ENCODE measurements around the gene C7orf25.

C7orf25 gene

GRCh38 chr7:42911454-42912447 is at the start of gene C7orf25:
Gene C7orf25, minus strand, starts transcription at chr7:42912070. Its CDS starts 1,170 bp downstream, at chr7:42910900.
- Mint-ChIP-seq H3K27ac (peak within 1 kb of the TSS; percentile 88), H3K9me3 (no peaks in the 10 kb centered on the region), H3K4me3 (peak within 1 kb of the TSS; percentile 80), H3K4me1 (peaks cover 46% of the 10 kb centered on the region), H3K36me3 (peaks cover 28% of the 10 kb centered on the region)
- ATAC-seq (peak; percentile 95), DNase-seq (ENCODE audit: low spot score in 2 of 2) (peak; percentile 87 to 97)

GRCh38 chr7:42961170-42961569 is 49.3 kb upstream of the C7orf25 start:
- DNase-seq (ENCODE audit: low spot score in 2 of 2) = no peak
- H3K36me3 Mint-ChIP-seq = no peaks in the 10 kb centered on the region
- H3K4me3 Mint-ChIP-seq = no peak overlapping the region
- H3K4me1 Mint-ChIP-seq = peaks cover 10% of the 10 kb centered on the region
- ATAC-seq = no peak
- H3K9me3 Mint-ChIP-seq = peaks cover 4% of the 10 kb centered on the region
- no peak overlapping the region for H3K27ac Mint-ChIP-seq

DNA sequence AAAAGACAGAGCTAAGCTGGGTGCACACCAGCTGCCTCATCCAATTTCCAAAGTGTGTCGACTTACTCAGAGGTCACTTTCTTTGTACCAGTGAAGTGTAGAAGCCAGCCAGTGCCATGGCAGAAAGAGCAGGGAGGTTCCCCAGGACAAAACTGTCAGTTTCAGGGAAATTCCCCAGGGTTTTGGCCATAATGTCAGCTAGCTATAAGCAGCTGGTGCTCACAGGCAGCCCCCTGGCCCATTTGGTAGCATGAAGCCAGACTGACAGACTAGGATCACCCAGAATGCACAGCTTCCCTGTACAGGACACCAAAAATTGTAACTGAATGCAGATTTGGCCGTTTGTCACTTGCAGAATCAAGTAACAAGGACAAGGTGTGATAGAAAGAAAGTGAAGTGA is 48.9 kb upstream of the C7orf25 start:
- Mint-ChIP-seq H3K27ac (no peak overlapping the region), H3K4me3 (no peak overlapping the region), H3K4me1 (peaks cover 10% of the 10 kb centered on the region), H3K36me3 (no peaks in the 10 kb centered on the region), H3K9me3 (peaks cover 4% of the 10 kb centered on the region)
- ATAC-seq (no peak), DNase-seq (ENCODE audit: low spot score in 2 of 2) (no peak)

- H3K9me3 Mint-ChIP-seq = peaks cover 4% of the 10 kb centered on the region
- H3K4me1 Mint-ChIP-seq = no peaks in the 10 kb centered on the region
- H3K4me3 Mint-ChIP-seq = no peak overlapping the region
- no peak for ATAC-seq
- no peak for DNase-seq (ENCODE audit: low spot score in 2 of 2)
- no peak overlapping the region for H3K27ac Mint-ChIP-seq
- no peaks in the 10 kb centered on the region for H3K36me3 Mint-ChIP-seq
Observed at GRCh38 chr7:42959549-42959948, 47.7 kb upstream of the C7orf25 start.

DNA sequence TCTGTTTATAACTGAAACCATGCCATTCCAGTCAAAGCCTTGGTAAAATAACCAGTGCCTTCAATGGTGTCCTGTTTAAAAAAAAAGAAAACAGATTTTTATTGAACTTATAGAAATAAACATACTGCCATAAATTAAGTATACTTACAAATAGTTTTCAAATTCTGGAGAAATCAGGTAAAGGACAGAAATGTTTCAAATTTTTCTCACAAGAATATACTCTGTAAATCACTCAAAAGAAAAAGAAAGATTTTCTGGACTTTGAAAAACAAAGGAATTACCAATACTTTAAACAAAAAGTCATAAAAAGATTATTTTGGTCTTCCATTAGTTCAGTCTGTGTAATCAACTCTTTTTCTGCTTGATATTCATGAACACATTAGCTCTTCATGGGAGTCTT is 44.2 kb upstream of the C7orf25 start:
- DNase-seq (ENCODE audit: low spot score in 2 of 2) (no peak), ATAC-seq (no peak)
- Mint-ChIP-seq H3K4me1 (no peaks in the 10 kb centered on the region), H3K36me3 (no peaks in the 10 kb centered on the region), H3K27ac (no peak overlapping the region), H3K9me3 (peaks cover 4% of the 10 kb centered on the region), H3K4me3 (no peak overlapping the region)

- no peaks in the 10 kb centered on the region for H3K4me1 Mint-ChIP-seq
- ATAC-seq = no peak
Observed at GRCh38 chr7:42953994-42954393, 42.1 kb upstream of the C7orf25 start.

DNA sequence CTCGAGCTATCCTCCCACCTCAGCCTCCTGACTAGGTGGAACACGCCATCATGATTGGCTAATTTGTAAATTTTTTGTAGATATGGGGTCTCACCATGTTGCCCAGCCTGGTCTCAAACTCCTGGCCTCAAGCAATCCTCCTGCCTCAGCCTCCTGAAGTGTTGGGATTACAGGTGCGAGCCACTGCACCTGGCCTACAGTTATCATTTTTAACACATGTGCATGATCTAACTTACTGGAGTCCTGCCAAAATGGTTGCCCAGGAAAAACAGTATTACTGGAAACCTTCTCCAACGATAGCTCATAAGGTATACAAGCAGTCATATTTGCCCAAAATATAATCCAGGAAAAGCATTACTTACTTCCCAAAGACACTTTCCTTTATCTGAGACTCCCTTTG is 40.5 kb upstream of the C7orf25 start:
- DNase-seq (ENCODE audit: low spot score in 2 of 2) (no peak), ATAC-seq (no peak)
- no peaks in the 10 kb centered on the region for H3K4me1 Mint-ChIP-seq
- H3K9me3 Mint-ChIP-seq = peaks cover 2% of the 10 kb centered on the region
- H3K36me3 Mint-ChIP-seq = no peaks in the 10 kb centered on the region
- H3K4me3 Mint-ChIP-seq = no peak overlapping the region
- H3K27ac Mint-ChIP-seq = no peak overlapping the region

More at GRCh38 chr7:42953994-42954393, 42.1 kb upstream of the C7orf25 start:
- Mint-ChIP-seq H3K36me3 (no peaks in the 10 kb centered on the region), H3K27ac (no peak overlapping the region), H3K9me3 (peaks cover 4% of the 10 kb centered on the region), H3K4me3 (no peak overlapping the region)
- DNase-seq (ENCODE audit: low spot score in 2 of 2) = no peak

DNA sequence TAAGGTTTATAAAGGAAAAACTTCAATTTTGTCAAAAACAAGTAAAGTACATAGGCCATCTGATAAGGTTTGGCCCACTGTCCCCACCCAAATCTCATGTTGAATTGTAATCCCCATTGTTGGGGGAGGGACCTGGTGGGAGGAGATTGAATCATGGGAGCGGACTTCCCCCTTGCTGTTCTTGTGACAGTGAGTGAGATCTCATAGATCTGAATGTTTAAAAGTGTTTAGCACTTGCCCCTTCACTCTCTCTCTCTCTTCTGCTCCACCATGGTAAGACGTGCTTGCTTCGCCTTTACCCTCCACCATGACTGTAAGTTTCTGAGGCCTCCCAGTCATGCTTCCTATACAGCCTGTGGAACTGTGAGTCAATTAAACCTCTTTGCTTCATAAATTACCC is 38.5 kb upstream of the C7orf25 start:
- Mint-ChIP-seq H3K36me3 (no peaks in the 10 kb centered on the region), H3K4me1 (peaks cover 9% of the 10 kb centered on the region), H3K9me3 (no peaks in the 10 kb centered on the region), H3K4me3 (no peak overlapping the region), H3K27ac (no peak overlapping the region)
- DNase-seq (ENCODE audit: low spot score in 2 of 2) (no peak), ATAC-seq (no peak)

- DNase-seq (ENCODE audit: low spot score in 2 of 2) = no peak
- no peaks in the 10 kb centered on the region for H3K9me3 Mint-ChIP-seq
- no peak overlapping the region for H3K4me3 Mint-ChIP-seq
- no peak overlapping the region for H3K27ac Mint-ChIP-seq
- H3K4me1 Mint-ChIP-seq = peaks cover 9% of the 10 kb centered on the region
- ATAC-seq = no peak
- H3K36me3 Mint-ChIP-seq = no peaks in the 10 kb centered on the region
Observed at GRCh38 chr7:42947521-42947920, 35.7 kb upstream of the C7orf25 start.

DNA sequence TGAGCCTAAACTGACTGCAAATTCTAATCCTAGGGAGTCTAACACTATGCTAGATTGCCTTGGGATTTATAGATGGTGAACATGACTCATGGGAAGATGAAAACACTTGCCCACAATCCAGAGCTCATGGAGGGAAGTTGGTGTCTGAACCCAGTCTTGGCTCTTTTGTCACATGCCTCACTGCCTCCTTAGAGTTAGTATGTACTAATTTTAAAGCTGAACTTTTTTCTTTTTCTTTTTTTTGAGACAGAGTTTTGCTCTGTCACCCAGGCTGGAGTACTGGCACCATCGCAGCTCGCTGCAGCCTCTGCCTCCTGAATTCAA is 34.7 kb upstream of the C7orf25 start:
- ATAC-seq = no peak
- H3K36me3 Mint-ChIP-seq = no peaks in the 10 kb centered on the region
- no peak overlapping the region for H3K27ac Mint-ChIP-seq
- no peak overlapping the region for H3K4me3 Mint-ChIP-seq
- peaks cover 9% of the 10 kb centered on the region for H3K4me1 Mint-ChIP-seq
- no peaks in the 10 kb centered on the region for H3K9me3 Mint-ChIP-seq
- DNase-seq (ENCODE audit: low spot score in 2 of 2) = no peak

DNA sequence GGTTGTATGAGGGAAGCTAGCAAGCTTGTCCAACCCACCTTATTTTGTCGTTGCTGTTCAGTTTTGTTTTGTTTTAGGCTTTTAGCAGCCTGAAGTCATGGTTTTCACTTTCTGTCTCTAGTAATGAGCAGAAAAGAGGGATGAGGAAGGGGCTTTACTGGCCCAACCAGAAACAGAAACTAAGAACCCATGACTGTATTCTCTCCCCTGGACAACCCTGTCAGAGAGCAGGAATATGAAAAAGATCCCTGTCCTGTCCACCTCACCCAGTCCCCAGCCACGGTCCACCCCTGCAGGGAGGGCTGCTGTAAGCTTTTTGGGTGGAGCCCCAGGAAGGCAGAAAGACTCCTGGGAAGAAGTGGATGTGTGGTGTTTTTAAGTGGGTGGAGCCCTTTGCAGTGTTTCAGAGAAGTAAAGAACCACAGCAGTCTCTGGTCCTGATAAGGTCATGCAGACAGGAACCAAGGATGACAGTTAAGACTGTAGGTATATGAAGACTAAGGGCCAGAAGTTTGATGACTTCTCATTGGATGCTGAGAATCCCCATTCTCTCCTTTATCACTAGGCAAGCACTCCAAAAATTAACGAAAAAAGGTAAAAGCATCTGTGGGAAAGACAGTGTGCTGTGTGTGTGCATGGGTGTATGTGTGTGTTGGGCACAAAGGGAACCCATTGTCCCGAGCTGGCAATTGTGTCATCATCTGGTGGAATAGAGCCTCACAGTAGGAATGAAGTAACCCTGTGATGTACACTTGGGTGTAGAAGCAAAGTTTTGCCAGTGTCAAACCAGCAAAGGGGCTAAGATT is 34.2 kb upstream of the C7orf25 start:
- DNase-seq (ENCODE audit: low spot score in 2 of 2) = no peak
- H3K4me1 Mint-ChIP-seq = peaks cover 9% of the 10 kb centered on the region
- ATAC-seq = peak; percentile 75
- H3K36me3 Mint-ChIP-seq = no peaks in the 10 kb centered on the region
- H3K27ac Mint-ChIP-seq = no peak overlapping the region
- peak overlapping the region; percentile 26 for H3K4me3 Mint-ChIP-seq
- no peaks in the 10 kb centered on the region for H3K9me3 Mint-ChIP-seq

- Mint-ChIP-seq H3K4me1 (peaks cover 19% of the 10 kb centered on the region), H3K36me3 (peaks cover 39% of the 10 kb centered on the region), H3K4me3 (no peak overlapping the region), H3K27ac (no peak overlapping the region), H3K9me3 (no peaks in the 10 kb centered on the region)
- ATAC-seq = peak; percentile 51
- peak; percentile 51 to 81 for DNase-seq (ENCODE audit: low spot score in 2 of 2)
Observed at GRCh38 chr7:42940985-42941847, 29.3 kb upstream of the C7orf25 start.

GRCh38 chr7:42939457-42940240 is 27.8 kb upstream of the C7orf25 start:
- Mint-ChIP-seq H3K4me3 (no peak overlapping the region), H3K9me3 (no peaks in the 10 kb centered on the region), H3K27ac (no peak overlapping the region), H3K36me3 (peaks cover 52% of the 10 kb centered on the region), H3K4me1 (peaks cover 11% of the 10 kb centered on the region)
- ATAC-seq = peak; percentile 74
- DNase-seq (ENCODE audit: low spot score in 2 of 2) = no peak

DNA sequence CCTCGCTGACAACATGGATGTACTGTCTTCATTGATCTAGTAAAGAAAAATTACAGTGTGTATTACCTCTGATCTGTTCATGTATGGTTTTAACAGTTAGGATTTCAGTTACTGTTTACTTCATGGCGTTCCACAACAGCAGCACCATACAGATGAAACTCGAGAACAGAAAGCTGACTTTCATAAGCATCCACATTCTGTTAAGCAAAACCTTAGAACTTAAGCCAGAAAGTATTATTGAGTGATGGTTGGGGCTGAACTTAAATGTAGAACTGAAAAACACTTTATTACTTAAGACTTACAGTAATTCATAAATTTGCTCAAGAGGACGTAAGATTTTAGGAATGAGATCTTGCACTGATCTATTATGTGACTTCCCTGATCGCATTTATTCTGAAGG is 24.0 kb upstream of the C7orf25 start:
- peaks cover 63% of the 10 kb centered on the region for H3K36me3 Mint-ChIP-seq
- peaks cover 23% of the 10 kb centered on the region for H3K4me1 Mint-ChIP-seq
- no peak for DNase-seq (ENCODE audit: low spot score in 2 of 2)
- H3K4me3 Mint-ChIP-seq = no peak overlapping the region
- no peak for ATAC-seq
- H3K27ac Mint-ChIP-seq = peak overlapping the region; percentile 7
- H3K9me3 Mint-ChIP-seq = no peaks in the 10 kb centered on the region

Data from stimulated activated effector memory CD8-positive, alpha-beta T cell treated with anti-CD3 and anti-CD28 coated beads, Interleukin-12 subunit alpha, Interleukin-12 subunit beta, amount 100 ng/mL, for 72 hours (primary cell).